Retina (tissue), 1 donor: ENCODE results near the gene MEAF6.
A peak's percentile ranks its signal among the peaks of the same experiment; 100 is the strongest.
"Not testable (repeated sequence)": the region's sequence is repeated elsewhere in the genome, so short reads cannot be mapped to it uniquely, and the experiment has no call there.

Experiments
- DNase-seq: peaks from one replicate; pipeline ENCODE4 v3.0.0-alpha.2; 2016

MEAF6 gene

GRCh38 chr1:37529888-37530287, 15.3 kb upstream of the MEAF6 start:
- not testable (repeated sequence) for DNase-seq

DNA sequence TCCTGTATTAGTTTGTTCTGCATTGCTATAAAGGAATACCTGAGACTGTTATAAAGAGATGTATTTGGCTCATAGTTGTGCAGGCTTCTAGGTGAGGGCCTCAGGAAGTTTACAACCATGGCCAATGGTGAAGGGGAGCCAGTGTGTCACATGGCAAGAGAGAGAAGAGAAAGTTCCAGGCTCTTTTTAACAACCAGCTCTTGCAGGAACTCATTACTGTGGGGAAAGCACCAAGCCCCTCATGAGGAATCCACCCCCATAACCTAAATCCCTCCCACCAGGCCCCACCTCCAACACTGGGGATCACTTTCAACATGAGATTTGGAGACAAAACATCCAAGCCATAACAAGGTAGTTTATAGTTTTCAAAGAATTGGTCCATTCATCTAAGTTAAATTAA, 5.0 kb upstream of the MEAF6 start:
- no peak for DNase-seq

DNA sequence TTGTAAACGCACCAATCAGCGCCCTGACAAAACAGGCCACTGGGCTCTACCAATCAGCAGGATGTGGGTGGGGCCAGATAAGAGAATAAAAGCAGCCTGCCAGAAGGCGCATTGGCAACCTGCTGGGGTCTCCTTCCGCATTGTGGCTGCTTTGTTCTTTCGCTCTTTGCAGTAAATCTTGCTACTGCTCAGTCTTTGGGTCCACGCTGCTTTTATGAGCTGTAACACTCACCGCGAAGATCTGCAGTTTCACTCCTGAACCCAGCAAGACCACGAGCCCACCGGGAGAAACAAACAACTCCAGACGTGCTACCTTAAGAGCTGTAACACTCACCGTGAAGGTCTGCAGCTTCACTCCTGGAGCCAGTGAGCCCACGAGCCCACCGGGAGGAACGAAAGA, 4.4 kb upstream of the MEAF6 start:
- DNase-seq, result not testable (repeated sequence)

DNA sequence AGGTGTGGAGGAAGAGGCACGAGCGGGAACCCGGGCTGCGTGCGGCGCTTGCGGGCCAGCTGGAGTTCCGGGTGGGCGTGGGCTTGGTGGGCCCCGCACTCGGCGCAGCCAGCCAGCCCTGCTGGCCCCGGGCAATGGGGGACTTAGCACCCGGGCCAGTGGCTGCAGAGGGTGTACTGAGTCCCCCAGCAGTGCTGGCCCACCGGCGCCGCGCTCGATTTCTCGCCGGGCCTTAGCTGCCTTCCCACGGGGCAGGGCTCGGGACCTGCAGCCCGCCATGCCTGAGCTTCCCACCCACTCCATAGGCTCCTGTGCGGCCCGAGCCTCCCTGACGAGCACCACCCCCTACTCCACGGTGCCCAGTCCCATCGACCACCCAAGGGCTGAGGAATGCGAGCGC, 3.7 kb upstream of the MEAF6 start:
- DNase-seq, result not testable (repeated sequence)

GRCh38 chr1:37517569-37517968, 3.0 kb upstream of the MEAF6 start:
- DNase-seq, result no peak

DNA sequence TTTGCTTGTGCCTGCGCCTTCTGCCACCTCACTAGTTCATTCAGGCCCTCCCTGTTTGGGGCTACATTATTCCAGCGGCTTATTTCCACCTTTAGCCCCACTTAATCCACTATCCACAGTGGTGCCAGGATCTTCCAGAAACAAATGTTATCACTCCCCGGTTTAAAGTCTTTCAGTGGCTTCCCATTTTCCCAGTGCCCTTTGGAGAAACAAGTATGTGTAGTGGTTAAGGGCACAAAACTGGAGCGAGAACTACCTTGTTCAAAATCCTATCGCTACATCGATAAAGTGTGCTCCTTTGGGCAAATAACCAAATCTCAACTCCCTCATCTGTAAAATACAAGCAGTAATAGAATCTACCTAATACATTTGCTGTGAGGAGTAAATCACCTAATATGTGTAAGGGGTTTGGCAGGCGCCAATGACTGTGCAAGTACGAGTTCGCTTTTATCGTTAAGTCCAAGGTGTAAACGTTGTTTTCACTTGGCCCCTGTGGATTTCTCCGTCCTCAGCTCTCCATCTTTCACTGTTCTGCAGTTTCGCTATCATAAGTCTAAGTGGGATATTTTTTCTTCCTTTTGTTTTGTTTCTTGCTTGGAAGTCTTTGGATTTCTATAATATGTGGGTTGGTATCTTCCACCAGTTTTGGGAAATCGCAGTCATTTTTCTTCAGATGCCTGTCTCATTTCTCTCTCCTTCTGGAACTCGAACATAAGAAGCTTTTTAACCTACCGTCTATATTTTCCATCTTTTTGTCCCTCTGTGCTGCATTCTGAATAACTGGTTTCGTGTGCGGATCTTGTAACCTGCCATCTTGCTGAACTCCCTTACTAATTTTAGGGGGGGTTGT, 844 bp upstream of the MEAF6 start:
- no peak for DNase-seq

- peak; percentile 60 for DNase-seq
These were observed 694 bp downstream of the MEAF6 start for GRCh38 chr1:37513795-37514349.

DNA sequence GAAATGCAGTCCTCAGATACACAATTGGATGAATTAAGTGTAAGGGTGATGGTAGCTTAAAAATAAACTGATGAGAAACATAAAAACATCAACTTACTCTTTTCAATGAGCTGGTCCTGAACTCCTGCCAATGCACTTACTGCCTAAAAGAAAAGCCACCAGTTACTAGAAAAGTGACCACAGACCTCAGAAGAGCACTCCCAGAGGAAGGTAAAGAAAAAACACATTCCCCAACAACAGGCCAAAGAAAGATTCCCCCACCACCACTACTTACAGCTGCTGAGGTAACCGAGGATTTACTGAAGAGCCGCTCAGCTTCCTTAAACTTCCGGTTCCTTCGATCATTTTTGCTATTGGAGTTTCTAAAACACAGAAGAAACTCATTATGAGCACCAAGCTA, 5.4 kb downstream of the MEAF6 start:
- DNase-seq, result no peak

- DNase-seq, result no peak
These were observed 7.8 kb downstream of the MEAF6 start for GRCh38 chr1:37506740-37507139.

DNA sequence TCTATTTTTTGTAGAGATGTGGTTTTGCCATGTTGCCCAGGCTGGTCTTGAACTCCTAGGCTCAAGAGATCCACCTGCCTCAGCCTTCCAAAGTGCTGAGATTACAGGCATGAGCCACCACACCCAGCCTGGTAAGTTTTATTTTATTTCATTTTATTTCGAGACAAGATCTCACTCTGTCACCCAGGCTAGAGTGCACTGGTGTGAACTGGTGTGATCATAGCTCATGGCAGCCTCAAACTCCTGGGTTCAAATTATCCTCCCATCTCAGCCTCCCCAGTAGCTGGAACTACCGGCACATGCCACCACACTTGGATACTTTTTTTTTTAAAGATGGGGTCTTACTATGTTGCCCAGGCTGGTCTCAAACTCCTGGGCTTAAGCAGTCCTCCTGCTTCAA, 11.8 kb downstream of the MEAF6 start:
- not testable (repeated sequence) for DNase-seq

- no peak for DNase-seq
These were observed 12.5 kb downstream of the MEAF6 start for GRCh38 chr1:37502104-37502503.

DNA sequence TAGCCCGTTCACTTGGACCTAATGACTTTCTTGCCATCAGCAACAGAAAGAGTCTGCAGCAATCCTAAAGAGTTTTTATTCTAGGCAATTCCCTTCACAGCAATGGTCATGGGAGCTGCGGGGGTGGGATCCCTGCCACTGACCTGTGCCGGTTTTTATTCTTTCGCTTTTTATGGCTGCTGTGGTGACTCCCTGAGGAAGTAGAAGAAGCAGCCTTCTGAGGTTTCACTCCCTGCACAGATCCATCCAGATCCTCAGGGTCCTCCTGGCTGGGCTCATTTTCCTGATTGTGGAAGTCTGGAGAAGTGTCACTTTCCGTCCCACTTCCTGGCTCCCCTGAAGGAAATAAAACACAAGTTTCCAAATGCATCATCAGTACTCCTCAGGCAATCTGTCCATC, 12.9 kb downstream of the MEAF6 start:
- DNase-seq, result no peak

DNA sequence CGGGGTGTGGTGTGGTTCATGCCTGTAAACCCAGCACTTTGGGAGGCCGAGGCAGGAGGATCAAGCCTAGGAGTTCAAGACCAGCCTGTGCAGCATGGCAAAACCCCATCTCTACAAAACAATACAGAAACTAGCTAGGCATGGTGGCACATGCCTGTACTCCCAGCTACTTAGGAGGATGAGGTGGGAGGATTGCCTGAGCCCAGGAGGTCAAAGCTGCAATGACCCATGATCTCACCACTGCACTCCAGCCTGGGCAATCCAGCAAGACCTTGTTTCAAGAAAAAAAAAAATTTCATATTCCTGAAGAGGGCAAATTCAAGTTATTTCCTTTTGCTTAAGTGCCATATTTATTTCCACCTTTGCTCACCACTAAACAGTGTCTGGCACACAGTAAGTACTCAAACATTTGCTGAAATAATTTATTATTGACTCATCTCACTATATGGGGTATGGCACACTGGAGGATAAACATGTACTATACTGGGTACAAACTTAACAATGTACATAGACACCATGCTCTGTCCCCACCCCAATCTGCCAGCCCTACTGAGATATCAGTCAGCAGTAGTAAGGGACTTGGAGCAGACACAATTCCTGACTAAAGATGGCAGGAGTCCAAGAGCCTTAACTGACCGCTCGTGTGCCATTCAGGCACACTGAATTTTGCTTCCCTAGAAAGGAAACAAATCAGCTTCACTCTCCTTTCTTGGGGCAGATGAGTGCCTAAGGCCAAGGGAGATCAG, 15.5 kb downstream of the MEAF6 start:
- DNase-seq, result no peak

- DNase-seq, result no peak
These were observed 16.7 kb downstream of the MEAF6 start for GRCh38 chr1:37497832-37498231.

DNA sequence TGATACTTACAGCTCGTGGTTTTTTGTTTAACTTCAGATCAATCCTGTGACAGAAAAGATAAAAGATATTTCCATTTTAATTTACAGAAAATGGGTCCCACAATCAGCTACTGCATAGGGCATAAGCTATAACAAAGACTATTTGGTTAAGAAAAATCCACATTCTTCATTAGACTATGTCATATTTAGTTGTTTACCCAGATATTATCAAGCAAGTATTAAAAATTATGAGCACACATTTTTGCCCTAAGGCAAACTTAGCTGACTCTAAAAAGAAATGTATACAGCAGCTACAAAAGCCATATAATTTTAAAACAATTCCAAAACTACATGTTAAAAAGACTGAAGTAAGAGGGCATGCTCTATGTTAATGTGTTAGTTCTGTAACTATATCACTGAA, 18.7 kb downstream of the MEAF6 start:
- no peak for DNase-seq

DNA sequence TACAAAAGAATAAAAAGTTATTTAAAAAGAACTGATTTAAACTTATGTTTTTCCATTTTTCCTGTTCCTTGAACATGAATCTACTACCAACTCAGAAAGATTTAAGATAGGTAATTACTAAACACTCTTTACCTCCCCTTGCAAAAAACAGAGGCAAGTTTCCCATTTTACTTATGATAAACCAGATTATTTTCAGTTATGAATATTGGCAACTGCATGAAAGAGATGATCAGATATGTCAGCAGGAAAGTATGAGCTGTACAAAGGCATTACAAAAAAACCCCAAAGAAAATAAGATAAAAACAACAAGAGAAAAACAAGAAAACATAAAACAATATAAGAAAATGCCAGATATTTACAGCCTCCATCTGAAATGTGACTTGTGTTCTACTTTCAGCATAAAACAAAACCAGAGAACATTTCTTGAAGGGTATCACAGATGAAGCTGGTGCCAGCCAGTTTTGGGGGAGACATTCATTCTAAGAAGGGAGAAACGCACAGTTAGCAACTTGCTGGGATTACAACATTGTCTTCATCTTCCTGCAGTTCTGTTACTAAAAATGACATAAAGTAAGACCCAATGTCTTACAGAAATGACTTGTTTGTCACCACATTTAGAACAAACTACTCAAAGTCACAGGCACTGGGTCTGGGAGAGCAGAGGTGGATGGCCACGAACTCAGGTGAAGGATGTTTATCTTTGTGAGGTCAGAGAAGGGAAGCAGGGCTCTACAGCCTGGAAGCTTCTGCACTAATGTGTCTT, 21.0 kb downstream of the MEAF6 start:
- DNase-seq, result no peak

DNA sequence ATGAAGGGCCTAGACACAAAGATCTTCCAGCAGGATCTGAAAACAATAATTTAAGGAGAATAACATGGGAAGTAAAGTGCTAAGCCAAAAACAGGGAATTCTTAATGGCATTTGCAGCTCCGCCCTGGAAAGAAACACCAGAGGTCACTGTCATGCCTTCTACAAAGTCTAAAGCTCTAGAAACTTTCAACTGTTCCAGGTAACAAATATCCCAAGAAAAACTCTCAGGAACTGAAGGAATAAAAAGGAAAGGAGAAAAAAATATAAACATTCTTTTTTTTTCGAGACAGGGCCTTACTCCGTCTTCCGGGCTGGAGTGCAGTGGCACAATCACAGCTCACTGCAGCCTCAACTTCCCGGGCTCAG, 27.0 kb downstream of the MEAF6 start:
- DNase-seq, result no peak

- DNase-seq, result peak; percentile 85
These were observed 27.6 kb downstream of the MEAF6 start for GRCh38 chr1:37486680-37487618.

DNA sequence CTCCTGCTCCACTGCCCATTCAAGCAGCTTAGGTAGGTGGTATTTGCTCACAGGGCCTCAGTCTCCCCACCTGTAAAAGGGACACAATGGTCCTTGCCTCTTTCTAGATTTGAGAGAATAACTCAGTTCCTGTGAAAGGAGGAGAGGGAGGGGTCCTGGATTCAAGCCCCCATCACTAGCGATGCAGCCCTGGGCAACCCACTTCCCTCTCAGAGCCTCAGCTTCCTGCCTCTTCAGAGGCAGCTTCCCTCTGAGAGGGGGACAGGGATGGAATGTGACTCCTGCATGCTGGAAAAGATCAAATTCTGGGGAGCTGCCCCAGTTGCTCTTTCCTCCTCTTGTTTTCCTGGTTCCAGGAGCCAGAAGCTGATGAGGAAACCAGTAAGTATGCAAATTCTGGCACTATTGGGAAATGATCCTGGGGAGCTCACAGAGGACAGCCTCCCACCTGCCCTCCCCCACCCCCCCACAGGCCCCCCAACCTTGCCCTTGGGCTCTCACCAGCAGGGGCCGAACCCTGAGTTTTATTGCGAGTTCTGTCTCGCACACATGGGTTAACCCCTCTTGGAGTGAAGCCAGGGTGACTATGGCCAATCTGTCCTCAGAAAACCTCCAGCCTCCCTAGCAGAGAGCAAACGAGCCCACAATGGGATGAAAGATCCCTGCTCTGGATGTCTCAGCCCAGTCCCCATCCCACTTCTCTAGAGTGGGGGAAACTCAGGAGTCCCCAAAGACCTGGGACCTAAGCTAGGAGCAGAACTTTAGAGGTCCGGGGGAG, 28.5 kb downstream of the MEAF6 start:
- DNase-seq, result no peak

- DNase-seq, result no peak
These were observed 30.1 kb downstream of the MEAF6 start for GRCh38 chr1:37484325-37485051.

DNA sequence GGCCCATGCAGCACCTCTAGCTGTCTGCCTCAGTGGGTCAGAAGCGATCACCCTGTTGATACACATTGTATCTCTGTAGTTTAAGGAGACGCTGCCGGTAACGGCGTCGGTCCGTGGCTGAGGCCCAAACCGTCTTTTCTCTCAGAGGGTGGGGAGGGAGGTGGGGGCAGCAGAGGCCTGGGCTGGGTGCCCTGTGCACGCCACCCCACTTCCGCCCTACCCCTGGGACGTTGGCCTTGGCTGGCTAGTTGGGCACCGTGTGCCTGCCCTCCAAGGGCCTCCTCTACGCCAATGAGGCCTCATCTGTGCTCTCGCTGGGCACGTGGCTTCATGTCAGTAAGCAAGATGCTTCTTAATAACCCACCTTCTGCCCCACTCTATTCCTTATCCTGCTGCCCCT, 30.8 kb downstream of the MEAF6 start:
- no peak for DNase-seq
